GM12864 (cell line): Measurements from ENCODE around the gene RNF34.

Source experiments
- DNase-seq: peaks from one replicate; pipeline ENCODE4 v3.0.0-alpha.2; 2011; ENCODE audit warnings: low read depth
- H3K4me3 ChIP-seq: 2 replicates; pipeline ENCODE4 v1.5.1; 2011; ENCODE audit warnings: mild to moderate bottlenecking, low read depth, low read length, control low read depth
- CTCF ChIP-seq: IDR thresholded peaks from 2 replicates; pipeline ENCODE4 v1.5.1; 2011; ENCODE audit warnings: low read depth, mild to moderate bottlenecking, moderate library complexity, low read length, control low read depth, inconsistent platforms; ENCODE audit errors: missing control alignments

RNF34 gene

GRCh38 chr12:121465921-121466793 is 66.2 kb downstream of the RNF34 start:
- peak overlapping the region; percentile 69 for H3K4me3 ChIP-seq
- TF ChIP-seq CTCF: no peak
- DNase-seq: no peak

- peak; percentile 46 for DNase-seq
- H3K4me3 ChIP-seq: peak overlapping the region; percentile 69
- no peak for TF ChIP-seq CTCF
Observed at GRCh38 chr12:121466794-121467637, 67.1 kb downstream of the RNF34 start.

- TF ChIP-seq CTCF: no peak
- DNase-seq: no peak
- H3K4me3 ChIP-seq: peak overlapping the region; percentile 60
Observed at GRCh38 chr12:121467638-121468498, 68.0 kb downstream of the RNF34 start.

- no peak for DNase-seq
- no peak overlapping the region for H3K4me3 ChIP-seq
- no peak for TF ChIP-seq CTCF
Observed at GRCh38 chr12:121468499-121468801, 68.5 kb downstream of the RNF34 start.

GRCh38 chr12:121470751-121471150 is 70.8 kb downstream of the RNF34 start:
- TF ChIP-seq CTCF: no peak
- DNase-seq: no peak
- no peak overlapping the region for H3K4me3 ChIP-seq

GRCh38 chr12:121472150-121472905 is 72.4 kb downstream of the RNF34 start:
- H3K4me3 ChIP-seq: no peak overlapping the region
- DNase-seq: no peak
- no peak for TF ChIP-seq CTCF
